Bronchial epithelial cell (primary cell): ENCODE results near the gene ACACB. TPM values are rescaled to one million over a fixed set of nuclear protein-coding genes. Genes with fewer than 3 reads are reported as not detected.

Experiments used
- DNase-seq: peaks from one replicate; pipeline ENCODE4 v3.0.0-alpha.2; 2010; ENCODE audit warnings: low read depth
- FAIRE-seq: peaks from 2 replicates; lab custom pipeline; 2011; peaks lifted over from hg19 to GRCh38; lab: Jason Lieb, UNC
- H3K27me3 ChIP-seq: 2 replicates; pipeline ENCODE4 v1.5.1; 2011; ENCODE audit warnings: low read length; ENCODE audit not compliant: control insufficient read depth, insufficient read depth
- H3K36me3 ChIP-seq: 2 replicates; pipeline ENCODE4 v1.5.1; 2011; ENCODE audit warnings: low read length; ENCODE audit not compliant: control insufficient read depth, insufficient read depth
- H3K4me3 ChIP-seq: 2 replicates; pipeline ENCODE4 v1.5.1; 2011; ENCODE audit warnings: mild to moderate bottlenecking, low read depth, low read length, control low read depth
- CTCF ChIP-seq: IDR thresholded peaks from 2 replicates; pipeline ENCODE4 v1.5.1; 2011; ENCODE audit warnings: mild to moderate bottlenecking, moderate library complexity, low read length, control low read depth, inconsistent platforms; ENCODE audit not compliant: insufficient read depth, severe bottlenecking
- total RNA-seq: library from RNA; depleted of rRNA; stranded (reverse); fragments of >200 nt; gene quantifications from 2 replicates; pipeline ENCODE4 v1.2.1, GENCODE V29; 2014

The ACACB gene
- total RNA-seq, 1 donor from 2014 or later: 0.79 TPM

- H3K4me3 ChIP-seq: no peak overlapping the region
- no peaks in the 10 kb centered on the region for H3K36me3 ChIP-seq
- no peaks in the 10 kb centered on the region for H3K27me3 ChIP-seq
- DNase-seq (no peak), FAIRE-seq (no peak)
- TF ChIP-seq CTCF: no peak
Measured at GRCh38 chr12:109256011-109256410, 139.6 kb downstream of the ACACB start.

GRCh38 chr12:109258201-109258600 lies 141.8 kb downstream of the ACACB start:
- DNase-seq: no peak
- no peak for FAIRE-seq
- H3K27me3 ChIP-seq: no peaks in the 10 kb centered on the region
- TF ChIP-seq CTCF: no peak
- no peaks in the 10 kb centered on the region for H3K36me3 ChIP-seq
- no peak overlapping the region for H3K4me3 ChIP-seq

- no peak for TF ChIP-seq CTCF
- DNase-seq: no peak
- Histone ChIP-seq H3K36me3 (no peaks in the 10 kb centered on the region), H3K4me3 (no peak overlapping the region), H3K27me3 (no peaks in the 10 kb centered on the region)
- no peak for FAIRE-seq
Measured at GRCh38 chr12:109258607-109259544, 142.5 kb downstream of the ACACB start.

GRCh38 chr12:109259545-109259895 lies 143.1 kb downstream of the ACACB start:
- Histone ChIP-seq H3K36me3 (no peaks in the 10 kb centered on the region), H3K27me3 (no peaks in the 10 kb centered on the region), H3K4me3 (no peak overlapping the region)
- no peak for DNase-seq
- TF ChIP-seq CTCF: no peak
- no peak for FAIRE-seq

- no peak for FAIRE-seq
Measured at GRCh38 chr12:109261087-109261486, 144.7 kb downstream of the ACACB start.

More at GRCh38 chr12:109261087-109261486, 144.7 kb downstream of the ACACB start:
- Histone ChIP-seq H3K36me3 (no peaks in the 10 kb centered on the region), H3K4me3 (no peak overlapping the region), H3K27me3 (no peaks in the 10 kb centered on the region)
- no peak for TF ChIP-seq CTCF
- no peak for DNase-seq
